HEK293 (cell line): ENCODE measurements around the gene RHBDF2.

Source experiments
- KLF16 ChIP-seq: fragments of 450-650 bp; formaldehyde crosslinking; IDR thresholded peaks from 2 replicates; pipeline ENCODE4 v1.5.1; 2017; ENCODE audit warnings: missing biosample characterization, missing genetic modification characterization
- OVOL3 ChIP-seq: fragments of 450-650 bp; formaldehyde crosslinking; IDR thresholded peaks from 2 replicates; pipeline ENCODE4 v1.5.1; 2016; ENCODE audit warnings: missing biosample characterization, missing genetic modification characterization
- TF ChIP-seq, protein P1 (sequence below): fragments of 450-650 bp; formaldehyde crosslinking; IDR thresholded peaks from 2 replicates; pipeline ENCODE4 v1.5.1; 2016; ENCODE audit warnings: missing biosample characterization, missing genetic modification characterization, low read depth
- TF ChIP-seq, protein P2 (sequence below): fragments of 450-650 bp; formaldehyde crosslinking; IDR thresholded peaks from 2 replicates; pipeline ENCODE4 v1.5.1; 2017; ENCODE audit warnings: missing biosample characterization, missing genetic modification characterization

DNA sequence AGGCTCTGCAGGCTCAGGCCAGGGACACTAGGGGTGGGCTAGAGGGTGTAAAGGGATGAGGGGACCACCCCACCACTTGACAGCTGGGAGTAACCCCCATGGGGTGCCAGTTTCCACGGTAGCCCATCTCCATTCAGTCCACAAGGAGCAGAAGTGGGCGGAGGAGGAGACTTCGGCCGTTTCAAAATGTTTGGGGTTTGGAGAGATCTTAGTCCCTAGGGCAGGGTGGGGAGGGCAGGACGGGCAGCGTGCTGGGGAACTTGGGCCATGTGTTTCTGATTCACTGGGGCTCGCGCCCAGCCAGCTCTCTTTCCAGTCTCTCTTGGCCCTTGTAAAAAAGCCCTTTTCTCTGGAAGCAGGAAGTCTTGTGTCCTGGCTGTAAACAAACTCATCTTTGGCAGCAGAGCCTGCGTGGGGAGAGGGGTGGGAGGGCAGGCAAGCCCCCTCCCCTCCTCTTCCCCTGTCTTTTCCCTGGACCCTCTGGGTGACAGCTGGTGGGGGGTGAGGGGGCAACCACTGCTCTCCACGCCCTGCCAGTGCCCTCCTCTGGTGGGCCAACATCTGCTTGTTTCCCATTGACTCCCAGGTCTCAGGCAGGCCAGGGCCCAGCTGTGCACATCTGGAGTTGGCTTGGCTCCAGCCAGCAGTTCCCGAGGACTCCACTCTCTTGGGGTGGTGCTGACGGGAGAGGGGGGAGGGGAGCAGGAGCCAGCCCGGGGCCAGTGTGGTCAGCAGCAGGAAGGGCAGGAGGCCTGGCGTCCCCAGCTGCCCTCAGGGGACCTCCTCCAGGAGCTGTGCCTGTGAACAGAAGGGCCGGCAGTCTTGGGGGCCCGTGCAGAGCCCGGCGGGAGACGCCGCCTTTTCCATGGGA is 28.2 kb upstream of the RHBDF2 start:
- TF ChIP-seq KLF16 (tag by site-specific recombination) (no peak), OVOL3 (tag by site-specific recombination) (no peak)
- TF ChIP-seq, protein P1, sequence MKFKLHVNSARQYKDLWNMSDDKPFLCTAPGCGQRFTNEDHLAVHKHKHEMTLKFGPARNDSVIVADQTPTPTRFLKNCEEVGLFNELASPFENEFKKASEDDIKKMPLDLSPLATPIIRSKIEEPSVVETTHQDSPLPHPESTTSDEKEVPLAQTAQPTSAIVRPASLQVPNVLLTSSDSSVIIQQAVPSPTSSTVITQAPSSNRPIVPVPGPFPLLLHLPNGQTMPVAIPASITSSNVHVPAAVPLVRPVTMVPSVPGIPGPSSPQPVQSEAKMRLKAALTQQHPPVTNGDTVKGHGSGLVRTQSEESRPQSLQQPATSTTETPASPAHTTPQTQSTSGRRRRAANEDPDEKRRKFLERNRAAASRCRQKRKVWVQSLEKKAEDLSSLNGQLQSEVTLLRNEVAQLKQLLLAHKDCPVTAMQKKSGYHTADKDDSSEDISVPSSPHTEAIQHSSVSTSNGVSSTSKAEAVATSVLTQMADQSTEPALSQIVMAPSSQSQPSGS, result no peak
- TF ChIP-seq, protein P2, sequence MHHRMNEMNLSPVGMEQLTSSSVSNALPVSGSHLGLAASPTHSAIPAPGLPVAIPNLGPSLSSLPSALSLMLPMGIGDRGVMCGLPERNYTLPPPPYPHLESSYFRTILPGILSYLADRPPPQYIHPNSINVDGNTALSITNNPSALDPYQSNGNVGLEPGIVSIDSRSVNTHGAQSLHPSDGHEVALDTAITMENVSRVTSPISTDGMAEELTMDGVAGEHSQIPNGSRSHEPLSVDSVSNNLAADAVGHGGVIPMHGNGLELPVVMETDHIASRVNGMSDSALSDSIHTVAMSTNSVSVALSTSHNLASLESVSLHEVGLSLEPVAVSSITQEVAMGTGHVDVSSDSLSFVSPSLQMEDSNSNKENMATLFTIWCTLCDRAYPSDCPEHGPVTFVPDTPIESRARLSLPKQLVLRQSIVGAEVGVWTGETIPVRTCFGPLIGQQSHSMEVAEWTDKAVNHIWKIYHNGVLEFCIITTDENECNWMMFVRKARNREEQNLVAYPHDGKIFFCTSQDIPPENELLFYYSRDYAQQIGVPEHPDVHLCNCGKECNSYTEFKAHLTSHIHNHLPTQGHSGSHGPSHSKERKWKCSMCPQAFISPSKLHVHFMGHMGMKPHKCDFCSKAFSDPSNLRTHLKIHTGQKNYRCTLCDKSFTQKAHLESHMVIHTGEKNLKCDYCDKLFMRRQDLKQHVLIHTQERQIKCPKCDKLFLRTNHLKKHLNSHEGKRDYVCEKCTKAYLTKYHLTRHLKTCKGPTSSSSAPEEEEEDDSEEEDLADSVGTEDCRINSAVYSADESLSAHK (tag by site-specific recombination), result peak; percentile 67
